ENCODE results near the gene CAGE1.
A peak's percentile ranks its signal among the peaks of the same experiment; 100 is the strongest.
"Not testable (repeated sequence)": the region's sequence is repeated elsewhere in the genome, so short reads cannot be mapped to it uniquely, and the experiment has no call there.

CAGE1 gene

GRCh38 chr6:7334685-7335084 lies 54.9 kb downstream of the CAGE1 start:
- no peak for DNase-seq

DNA sequence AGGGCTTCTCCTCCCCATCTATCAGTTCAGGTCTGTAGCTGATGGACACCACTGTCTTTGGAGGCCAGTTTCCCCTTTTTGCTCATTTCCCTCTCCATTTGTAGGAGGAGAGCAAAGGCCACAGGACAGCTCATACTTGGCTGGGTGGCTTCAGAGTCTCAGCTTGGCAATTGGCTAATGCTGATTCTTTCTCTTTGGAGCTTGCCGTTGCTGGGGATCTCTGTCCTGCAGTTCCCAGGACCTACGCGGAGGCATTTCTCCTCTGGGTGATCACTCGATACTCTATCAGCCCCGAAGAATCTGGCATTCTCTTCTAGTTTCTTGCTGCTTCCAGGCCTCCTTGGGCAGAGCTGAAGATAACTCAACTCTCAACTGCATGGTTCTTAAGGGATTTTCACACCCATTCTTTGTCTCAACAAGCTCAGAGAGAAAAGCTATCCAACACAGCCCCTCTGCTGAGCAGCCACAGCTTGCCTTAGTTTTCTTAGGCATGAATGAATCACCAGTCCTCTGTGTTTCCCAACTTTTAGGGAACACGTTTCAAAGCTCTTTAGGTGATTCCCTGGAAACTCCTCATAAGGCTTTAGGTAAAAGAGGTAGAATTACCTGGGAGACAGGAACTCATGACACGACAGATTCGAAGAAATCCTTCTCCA lies 57.3 kb downstream of the CAGE1 start:
- DNase-seq, result no peak

DNA sequence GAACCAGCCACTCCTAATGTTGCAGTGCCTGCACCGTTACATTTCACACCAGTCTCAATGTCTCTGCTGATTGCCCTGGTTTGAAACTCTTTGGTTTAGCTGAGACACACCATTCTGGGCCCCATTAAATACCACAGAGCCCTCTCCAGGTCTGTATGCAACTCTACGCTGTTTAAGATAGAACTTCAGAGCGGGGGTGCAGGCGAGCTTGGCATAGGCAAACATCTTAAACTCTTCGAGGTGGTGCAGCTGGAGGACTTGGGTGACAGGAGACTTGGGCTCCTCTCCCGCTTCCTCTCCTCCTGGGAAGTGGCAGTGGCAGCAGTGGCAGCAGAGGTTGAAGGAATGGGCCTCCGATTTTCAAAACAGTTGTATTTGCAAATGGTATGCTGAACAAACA lies 58.1 kb downstream of the CAGE1 start:
- DNase-seq, result no peak

- no peak for DNase-seq
Observed at GRCh38 chr6:7328243-7328642, 61.3 kb downstream of the CAGE1 start.

GRCh38 chr6:7325750-7326149 lies 63.8 kb downstream of the CAGE1 start:
- DNase-seq, result no peak

DNA sequence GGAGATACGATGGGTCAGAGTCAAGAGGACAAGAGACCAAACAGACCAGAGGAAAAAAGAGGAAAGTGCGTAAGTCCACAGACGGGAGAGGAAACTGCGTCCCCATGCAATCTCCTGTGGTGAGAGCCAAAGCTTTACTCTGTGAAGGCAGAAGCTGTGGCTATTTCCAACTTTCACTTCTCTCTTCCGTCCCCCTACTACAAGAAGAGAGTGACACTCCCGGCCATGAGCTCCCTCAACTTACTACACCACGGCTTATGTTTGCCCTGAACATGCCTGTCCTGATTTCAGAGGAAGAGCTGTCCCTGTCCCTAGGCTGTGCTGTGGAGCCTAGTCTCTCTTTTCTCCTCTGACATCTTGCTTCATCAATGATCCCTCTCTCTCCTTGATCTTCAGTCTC lies 65.0 kb downstream of the CAGE1 start:
- DNase-seq, result no peak

DNA sequence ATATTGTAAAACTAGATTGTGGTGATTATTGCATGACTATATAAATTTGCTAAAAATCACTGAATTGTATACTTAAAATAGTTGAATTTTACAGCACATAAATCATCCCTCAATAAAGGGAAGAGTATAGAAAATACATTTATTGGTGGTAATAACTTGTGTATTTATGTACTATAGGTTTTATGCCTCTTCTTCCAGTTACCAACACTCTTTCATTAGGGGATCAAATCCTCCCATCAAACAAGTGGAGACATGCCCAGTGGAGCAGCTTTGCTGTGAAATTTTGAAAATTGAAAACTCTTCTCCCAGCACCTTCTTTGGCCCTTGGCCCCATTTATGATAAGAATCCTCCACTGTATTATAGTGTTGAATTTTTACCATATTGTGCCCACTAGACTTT lies 66.5 kb downstream of the CAGE1 start:
- DNase-seq, result no peak

GRCh38 chr6:7321866-7322265 lies 67.7 kb downstream of the CAGE1 start:
- not testable (repeated sequence) for DNase-seq

GRCh38 chr6:7319406-7319805 lies 70.1 kb downstream of the CAGE1 start:
- DNase-seq, result not testable (repeated sequence)

GRCh38 chr6:7317538-7317937 lies 72.0 kb downstream of the CAGE1 start:
- no peak for DNase-seq

- DNase-seq, result no peak
Observed at GRCh38 chr6:7316658-7317533, 72.6 kb downstream of the CAGE1 start.

DNA sequence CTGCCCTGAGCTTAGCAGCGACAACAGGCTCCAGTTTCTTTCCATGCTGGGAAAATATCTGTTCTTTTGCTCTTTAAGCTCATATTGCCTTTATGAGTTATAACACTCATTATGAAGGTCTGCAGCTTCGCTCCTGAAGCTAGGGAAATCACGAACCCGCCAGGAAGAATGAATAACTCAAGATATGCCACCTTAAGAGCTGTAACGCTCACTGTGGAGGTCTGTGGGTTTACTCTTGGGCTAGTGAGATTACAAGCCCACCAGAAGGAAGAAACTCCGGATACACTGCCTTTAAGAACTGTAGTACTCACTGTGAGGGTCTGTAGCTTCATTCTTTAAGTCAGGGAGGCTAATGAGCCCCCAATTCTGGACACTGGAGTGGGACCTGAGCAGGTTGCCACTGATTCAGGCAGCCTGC lies 73.6 kb downstream of the CAGE1 start:
- DNase-seq, result no peak

DNA sequence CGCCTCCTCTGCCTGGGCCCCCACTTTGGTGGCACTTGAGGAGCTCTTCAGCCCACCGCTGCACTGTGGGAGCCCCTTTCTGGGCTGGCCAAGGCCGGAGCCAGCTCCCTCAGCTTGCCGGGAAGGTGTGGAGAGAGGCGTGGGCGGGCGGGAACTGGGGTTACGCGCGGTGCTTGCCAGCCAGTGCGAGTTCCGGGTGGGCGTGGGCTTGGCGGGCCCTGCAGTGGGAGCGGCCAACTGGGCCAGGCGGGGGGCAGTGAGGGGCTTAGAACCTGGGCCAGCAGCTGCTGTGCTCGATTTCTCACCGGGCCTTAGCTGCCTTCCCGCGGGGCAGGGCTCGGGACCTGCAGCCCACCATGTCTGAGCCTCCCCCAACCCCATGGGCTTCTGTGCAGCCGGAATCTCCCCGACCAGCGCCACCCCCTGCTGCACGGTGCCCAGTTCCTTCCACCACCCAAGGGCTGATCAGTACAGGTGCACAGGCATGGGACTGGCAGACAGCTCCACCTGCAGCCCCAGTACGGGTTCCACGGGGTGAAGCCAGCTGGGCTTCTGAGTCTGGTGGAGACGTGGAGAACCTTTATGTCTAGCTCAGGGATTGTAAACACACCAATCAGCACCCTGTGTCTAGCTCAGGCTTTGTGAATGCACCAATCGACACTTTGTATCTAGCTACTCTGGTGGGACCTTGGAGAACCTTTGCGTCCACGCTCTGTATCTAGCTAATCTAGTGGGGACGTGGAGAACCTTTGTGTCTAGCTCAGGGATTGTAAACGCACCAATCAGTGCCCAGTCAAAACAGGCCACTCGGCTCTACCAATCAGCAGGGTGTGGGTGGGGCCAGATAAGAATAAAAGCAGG lies 74.2 kb downstream of the CAGE1 start:
- DNase-seq, result not testable (repeated sequence)

DNA sequence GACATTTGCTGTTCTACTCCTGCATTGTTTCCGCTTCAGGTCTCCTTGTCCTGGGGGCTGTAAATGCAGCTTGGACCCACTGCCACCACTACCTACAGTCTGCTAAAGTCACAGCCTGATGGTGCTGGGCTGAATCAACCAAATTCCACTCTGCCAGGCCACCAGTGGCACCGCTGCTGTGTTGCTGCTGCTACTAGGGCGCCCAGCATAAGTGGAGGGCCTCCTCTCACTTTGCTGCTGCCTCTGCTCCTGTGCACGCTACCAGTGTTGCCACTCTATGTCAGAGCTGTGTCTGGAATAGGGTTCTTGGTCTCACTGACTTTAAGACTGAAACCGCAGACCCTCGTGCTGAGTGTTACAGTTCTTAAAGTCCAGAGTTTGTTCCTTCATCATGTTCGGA lies 75.1 kb downstream of the CAGE1 start:
- no peak for DNase-seq

- DNase-seq, result no peak
Observed at GRCh38 chr6:7313505-7314165, 75.9 kb downstream of the CAGE1 start.

GRCh38 chr6:7312616-7313504 lies 76.7 kb downstream of the CAGE1 start, which contains the start of gene SSR1:
SSR1 (minus strand) TSS chr6:7313199; CDS start chr6:7313120, 79 bp downstream.
- DNase-seq, result peak; percentile 95

DNA sequence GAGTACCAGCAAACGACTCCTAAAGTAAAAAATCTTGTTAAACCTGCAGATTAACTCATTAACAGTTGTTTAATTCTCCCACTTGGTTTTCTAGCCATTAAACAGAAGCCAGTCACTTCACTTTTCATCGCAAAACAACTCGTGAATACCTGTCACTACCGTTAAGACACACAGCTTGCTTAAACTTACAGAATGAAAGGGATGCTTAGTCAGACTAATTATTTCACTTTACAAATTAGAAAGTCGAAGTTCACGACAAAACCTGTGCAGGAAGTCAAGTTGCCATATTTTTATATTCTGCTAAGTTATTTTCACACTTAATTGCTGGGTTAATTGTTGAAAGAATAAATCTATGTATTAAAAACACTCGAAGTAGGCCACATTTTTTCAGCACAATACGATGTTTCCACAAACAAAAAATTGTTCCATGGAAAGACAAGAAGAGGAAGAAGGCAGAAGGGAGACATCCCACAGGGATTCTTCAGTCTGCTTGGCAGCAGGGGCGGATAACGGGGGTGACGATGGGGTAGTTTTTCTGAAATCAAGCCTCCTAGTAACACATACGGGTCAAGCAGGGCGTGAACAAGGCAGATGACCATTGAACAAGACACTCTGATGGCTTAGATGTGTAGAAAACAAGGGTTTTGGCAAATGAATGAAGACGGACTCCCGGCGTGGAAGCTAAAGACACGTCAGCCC lies 77.5 kb downstream of the CAGE1 start:
- DNase-seq, result no peak

GRCh38 chr6:7311176-7311575 lies 78.4 kb downstream of the CAGE1 start:
- no peak for DNase-seq

DNA sequence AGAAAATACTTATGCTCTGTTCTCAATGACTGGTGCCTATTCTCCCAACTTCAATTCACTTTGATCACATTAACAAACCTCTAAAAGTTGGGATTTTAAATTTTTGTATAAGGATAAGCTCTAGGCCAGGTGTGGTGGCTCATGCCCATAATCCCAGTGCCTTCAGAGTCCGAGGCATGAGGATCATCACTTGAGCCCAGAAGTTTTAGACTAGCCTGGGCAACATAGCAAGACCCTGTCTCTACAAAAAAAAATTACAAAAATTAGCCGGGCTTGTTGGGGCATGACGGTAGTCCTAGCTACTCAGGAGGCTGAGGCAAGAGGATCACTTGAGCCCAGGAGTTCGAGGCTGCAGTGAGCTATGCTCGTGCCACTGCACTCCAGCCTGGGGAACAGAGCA lies 80.5 kb downstream of the CAGE1 start:
- DNase-seq, result no peak

- DNase-seq, result no peak
Observed at GRCh38 chr6:7307533-7307932, 82.0 kb downstream of the CAGE1 start.

DNA sequence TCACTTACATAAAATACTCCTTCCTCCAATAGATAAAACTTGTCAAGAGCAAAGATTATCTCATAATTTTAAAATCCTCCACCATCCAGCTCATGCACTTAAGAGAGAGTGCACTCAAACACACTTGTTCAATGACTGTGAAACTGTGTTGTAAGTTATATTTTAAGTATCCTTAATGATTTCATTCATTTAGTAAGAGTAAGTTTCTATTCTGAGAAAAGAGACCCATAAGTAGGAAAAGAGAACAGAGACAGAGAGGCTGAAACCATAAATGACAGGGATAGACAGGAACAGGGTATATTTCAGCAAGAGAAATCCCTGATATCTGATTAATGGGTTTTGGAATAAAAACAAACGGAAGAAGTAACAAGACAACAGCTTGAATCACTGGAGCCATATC lies 84.7 kb downstream of the CAGE1 start:
- no peak for DNase-seq

All from stimulated activated CD4-positive, alpha-beta T cell treated with anti-CD3 and anti-CD28 coated beads, Interleukin-4, amount 100 ng/mL, for 1 hour (primary cell).